Karpas-422 (cell line): ENCODE results near the gene AQP1. TPM values are rescaled to one million over a fixed set of nuclear protein-coding genes. Genes with fewer than 3 reads are reported as not detected.

Experiments used
- DNase-seq: peaks from one replicate; pipeline ENCODE4 v3.0.0-alpha.2; 2015
- H2AFZ ChIP-seq: fragments of 200-600 bp; sonication (generic); 2 replicates; pipeline ENCODE4 v1.6.1; 2014; ENCODE audit warnings: antibody characterized with exemption, low read length, mixed read lengths
- H3K27ac ChIP-seq: fragments of 200-600 bp; sonication (generic); 2 replicates; pipeline ENCODE4 v1.5.1; 2014; ENCODE audit warnings: mild to moderate bottlenecking, low read length, moderate library complexity
- H3K27me3 ChIP-seq: fragments of 200-600 bp; sonication (generic); 2 replicates; pipeline ENCODE4 v1.6.1; 2014; ENCODE audit warnings: low read length, mixed read lengths
- H3K36me3 ChIP-seq: fragments of 200-600 bp; sonication (generic); 2 replicates; pipeline ENCODE4 v1.6.1; 2014; ENCODE audit warnings: low read length, mixed read lengths; ENCODE audit not compliant: insufficient read depth
- H3K4me1 ChIP-seq: fragments of 200-600 bp; sonication (generic); 2 replicates; pipeline ENCODE4 v1.6.1; 2014; ENCODE audit warnings: mild to moderate bottlenecking, low read length, mixed read lengths
- H3K4me2 ChIP-seq: fragments of 200-600 bp; sonication (generic); 2 replicates; pipeline ENCODE4 v1.6.1; 2014; ENCODE audit warnings: low read length, low read depth, mild to moderate bottlenecking; ENCODE audit not compliant: poor library complexity, severe bottlenecking
- H3K4me3 ChIP-seq: fragments of 200-600 bp; sonication (generic); 2 replicates; pipeline ENCODE4 v1.5.1; 2014; ENCODE audit warnings: mild to moderate bottlenecking, antibody characterized with exemption, low read length, mixed read lengths
- H3K79me2 ChIP-seq: fragments of 200-600 bp; sonication (generic); 2 replicates; pipeline ENCODE4 v1.6.1; 2014; ENCODE audit warnings: mild to moderate bottlenecking, low read length, mixed read lengths
- H3K9ac ChIP-seq: fragments of 200-600 bp; sonication (generic); 2 replicates; pipeline ENCODE4 v1.6.0; 2014; ENCODE audit warnings: low read length
- H3K9me2 ChIP-seq: fragments of 200-600 bp; sonication (generic), shearing (Covaris generic); replicated peaks from 2 replicates; pipeline ENCODE4 v1.6.0; 2014; ENCODE audit warnings: mild to moderate bottlenecking, low read length, moderate library complexity; ENCODE audit not compliant: insufficient read depth
- H3K9me3 ChIP-seq: fragments of 300-700, 200-600 bp; sonication (generic); 2 replicates; pipeline ENCODE4 v1.6.1; 2014; ENCODE audit warnings: low read length, mixed read lengths
- H4K20me1 ChIP-seq: fragments of 200-600 bp; sonication (generic); 2 replicates; pipeline ENCODE4 v1.6.1; 2014; ENCODE audit warnings: mild to moderate bottlenecking, antibody characterized with exemption, low read length, low read depth; ENCODE audit not compliant: insufficient read depth
- total RNA-seq: library from RNA; depleted of rRNA; stranded (reverse); fragments of >200 nt; shearing (Covaris generic); gene quantifications from 2 replicates; pipeline ENCODE4 v1.2.3, GENCODE V29; 2014; ENCODE audit warnings: low replicate concordance

The AQP1 gene
- total RNA-seq, 1 experiment from 2014 or later, result 0.82 TPM

DNA sequence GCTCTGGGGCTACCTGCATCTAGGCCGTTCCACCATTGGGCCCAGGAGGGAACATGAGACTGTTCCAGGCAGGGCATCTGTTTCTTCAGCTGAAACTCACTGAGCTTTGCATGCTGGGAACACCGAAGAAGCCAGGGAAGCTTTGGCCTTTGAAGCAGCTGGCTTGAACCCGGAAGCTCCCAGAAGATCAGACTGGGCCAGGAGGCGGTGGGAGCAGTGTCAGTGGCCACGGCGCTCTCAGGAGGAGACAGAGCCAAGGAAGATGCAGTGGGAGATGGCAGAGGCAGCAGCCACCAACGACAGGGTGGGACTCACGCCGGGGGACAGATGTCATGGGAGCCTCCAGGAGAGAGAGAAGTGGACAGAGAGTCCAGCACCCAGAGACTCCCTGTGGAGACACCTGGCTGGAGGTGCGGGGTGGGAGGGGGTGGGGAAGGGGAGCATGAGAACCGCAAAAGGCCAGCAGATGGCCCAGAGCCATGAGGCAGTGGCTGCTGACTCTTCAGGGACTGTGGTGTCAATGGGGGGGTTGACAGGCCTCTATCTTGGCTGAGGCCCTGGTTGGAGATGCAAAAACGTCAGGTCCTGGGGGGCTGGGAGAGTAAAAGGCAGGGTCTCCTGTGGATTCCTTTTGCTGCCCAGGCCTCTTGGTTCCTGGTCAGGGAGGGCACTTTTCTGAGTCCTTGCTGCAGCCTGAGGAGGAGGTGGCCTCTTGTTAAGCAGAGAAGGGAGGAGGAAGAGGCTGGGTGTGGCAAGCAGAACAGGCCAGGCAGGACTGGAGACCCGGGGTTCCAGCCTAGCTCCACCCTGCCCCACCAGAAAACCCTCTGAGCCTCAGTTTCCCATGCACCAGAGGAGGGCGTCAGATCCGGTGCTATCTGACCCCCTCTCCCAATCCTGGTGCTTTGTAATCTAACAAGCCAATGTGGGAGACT is 6.3 kb upstream of the AQP1 start:
- Histone ChIP-seq H3K9ac (no peak overlapping the region), H3K27me3 (no peaks in the 10 kb centered on the region), H3K9me2 (no peaks in the 10 kb centered on the region), H3K9me3 (no peaks in the 10 kb centered on the region), H3K4me3 (no peak overlapping the region), H4K20me1 (no peaks in the 10 kb centered on the region), H3K79me2 (no peaks in the 10 kb centered on the region), H3K4me1 (no peaks in the 10 kb centered on the region; the same call in 1 of the 2 replicates), H2AFZ (no peak overlapping the region), H3K4me2 (no peak overlapping the region), H3K27ac (no peak overlapping the region), H3K36me3 (no peaks in the 10 kb centered on the region)
- no peak for DNase-seq

DNA sequence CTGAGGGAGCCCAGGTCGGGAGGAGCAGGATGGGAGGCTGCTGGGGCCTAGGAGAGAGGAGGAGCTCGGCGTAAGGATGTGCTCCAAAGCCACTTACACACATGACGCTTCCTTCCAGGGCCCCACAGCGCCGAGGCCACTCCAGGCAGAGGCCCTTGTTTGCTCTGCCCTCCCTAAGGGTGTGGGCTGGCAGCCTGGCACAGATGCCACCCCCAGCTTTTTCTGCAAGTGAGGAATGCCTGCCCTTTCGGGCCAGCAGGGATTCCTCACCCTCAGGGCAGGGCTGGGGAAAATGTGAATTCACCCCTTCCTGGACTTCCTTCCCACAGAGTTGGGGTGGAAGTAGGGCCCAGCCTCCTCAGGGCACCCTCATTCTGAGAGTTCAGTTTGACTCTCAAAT is 5.6 kb upstream of the AQP1 start:
- H3K36me3 ChIP-seq, result no peaks in the 10 kb centered on the region
- no peak overlapping the region for H3K4me3 ChIP-seq
- no peak for DNase-seq
- H3K9me2 ChIP-seq, result no peaks in the 10 kb centered on the region
- no peaks in the 10 kb centered on the region for H3K9me3 ChIP-seq
- H3K4me1 ChIP-seq, result no peaks in the 10 kb centered on the region; the same call in 1 of the 2 replicates
- H4K20me1 ChIP-seq, result no peaks in the 10 kb centered on the region
- H3K9ac ChIP-seq, result no peak overlapping the region
- H3K27ac ChIP-seq, result no peak overlapping the region
- H2AFZ ChIP-seq, result no peak overlapping the region
- no peaks in the 10 kb centered on the region for H3K27me3 ChIP-seq
- no peaks in the 10 kb centered on the region for H3K79me2 ChIP-seq
- no peak overlapping the region for H3K4me2 ChIP-seq

DNA sequence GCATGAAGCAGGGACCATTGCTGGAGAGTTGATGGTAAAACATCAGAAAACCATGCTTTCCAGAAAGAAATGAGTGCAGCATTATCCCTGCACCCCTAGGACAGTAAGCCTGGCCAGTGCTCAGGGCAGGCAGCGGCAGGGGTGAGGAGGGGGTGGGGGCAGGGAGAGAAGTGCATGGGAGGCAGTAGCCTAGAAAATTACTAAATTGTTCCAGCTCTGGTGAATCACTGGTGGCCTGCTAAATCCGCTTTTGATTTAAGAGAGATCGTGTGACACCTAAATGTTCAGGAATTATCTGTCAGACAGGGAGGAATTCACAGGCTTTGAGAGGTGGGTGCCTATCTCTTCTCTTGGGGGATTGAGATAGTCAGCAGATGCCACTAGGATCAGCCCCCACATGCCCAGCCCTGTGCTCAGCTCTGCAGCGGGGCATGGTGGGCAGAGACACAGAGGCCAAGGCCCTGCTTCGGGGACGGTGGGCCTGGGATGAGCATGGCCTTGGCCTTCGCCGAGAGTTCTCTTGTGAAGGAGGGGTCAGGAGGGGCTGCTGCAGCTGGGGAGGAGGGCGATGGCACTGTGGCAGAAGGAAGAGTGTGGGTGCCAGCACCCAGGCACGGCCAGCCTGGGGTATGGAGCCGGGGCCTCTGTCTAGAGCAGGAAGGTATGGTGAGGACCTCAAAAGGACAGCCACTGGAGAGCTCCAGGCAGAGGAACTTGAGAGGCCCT is 5.0 kb upstream of the AQP1 start:
- Histone ChIP-seq H3K9me2 (no peaks in the 10 kb centered on the region), H3K79me2 (no peaks in the 10 kb centered on the region), H3K27me3 (no peaks in the 10 kb centered on the region), H3K9me3 (no peaks in the 10 kb centered on the region), H3K4me3 (no peak overlapping the region), H3K4me2 (no peak overlapping the region), H4K20me1 (no peaks in the 10 kb centered on the region), H2AFZ (no peak overlapping the region), H3K4me1 (no peaks in the 10 kb centered on the region; the same call in 1 of the 2 replicates), H3K36me3 (no peaks in the 10 kb centered on the region), H3K27ac (no peak overlapping the region), H3K9ac (no peak overlapping the region)
- DNase-seq, result no peak

DNA sequence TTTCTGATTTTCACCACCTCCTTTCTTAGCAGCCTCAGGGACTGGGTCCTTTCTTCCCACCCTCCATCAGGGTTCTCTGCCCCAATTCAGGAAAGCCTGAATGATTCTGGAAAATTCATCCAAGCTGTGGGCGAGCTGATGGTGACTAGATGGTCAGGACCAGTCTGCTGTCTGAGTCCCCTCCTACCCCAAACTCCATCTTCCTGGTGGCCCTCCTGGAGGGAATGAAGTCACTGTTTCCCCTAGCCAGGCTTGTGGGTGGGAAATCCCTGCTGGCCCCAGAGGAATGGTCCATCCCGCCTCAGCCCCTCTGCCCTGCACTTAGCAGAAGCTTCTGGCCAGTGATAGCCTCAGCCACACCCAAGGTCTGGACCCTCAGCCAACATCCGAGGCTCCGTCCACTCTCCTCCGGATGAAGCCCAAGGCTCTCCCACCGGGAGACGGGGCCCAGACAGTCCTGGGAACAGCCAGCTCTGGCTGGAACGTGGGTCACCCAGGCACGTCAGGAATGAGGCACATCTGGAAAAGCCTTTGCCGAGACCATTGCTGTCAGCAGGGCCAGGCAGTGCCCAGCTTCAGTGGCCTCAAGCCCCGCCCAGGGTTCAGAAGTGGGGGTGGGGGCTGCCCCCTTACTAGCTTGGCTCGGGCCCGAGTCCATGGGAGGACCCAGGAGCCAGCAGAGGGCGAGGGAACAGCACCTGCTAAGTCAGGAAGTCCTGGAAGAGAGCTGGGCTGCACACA is 4.0 kb upstream of the AQP1 start:
- no peak for DNase-seq
- Histone ChIP-seq H3K4me2 (no peak overlapping the region), H3K27me3 (no peaks in the 10 kb centered on the region), H3K9ac (no peak overlapping the region), H4K20me1 (no peaks in the 10 kb centered on the region), H3K9me2 (no peaks in the 10 kb centered on the region), H3K79me2 (no peaks in the 10 kb centered on the region), H3K9me3 (no peaks in the 10 kb centered on the region), H2AFZ (no peak overlapping the region), H3K4me3 (no peak overlapping the region), H3K4me1 (no peaks in the 10 kb centered on the region; the same call in 1 of the 2 replicates), H3K27ac (no peak overlapping the region), H3K36me3 (no peaks in the 10 kb centered on the region)

DNA sequence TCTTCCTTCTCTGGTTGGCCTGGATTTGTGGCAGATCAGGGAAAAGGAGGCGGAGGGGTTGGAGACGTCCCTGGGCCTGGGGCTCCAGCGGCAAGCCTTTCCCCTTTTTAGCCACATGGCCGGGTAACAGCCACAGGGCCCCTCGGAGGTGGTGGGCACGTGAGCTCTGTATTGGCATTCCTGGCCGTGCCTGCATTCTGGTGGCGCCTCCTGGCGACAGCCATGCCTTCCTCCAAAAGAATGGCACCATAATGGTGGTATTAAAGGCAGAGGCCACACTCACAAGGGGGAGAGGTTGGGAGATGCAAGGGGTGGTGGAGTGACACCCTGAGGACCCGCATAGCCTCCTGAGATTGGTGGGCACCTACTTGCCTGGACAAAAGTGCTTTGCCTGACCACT is 3.0 kb upstream of the AQP1 start:
- H4K20me1 ChIP-seq, result no peaks in the 10 kb centered on the region
- no peak overlapping the region for H3K4me2 ChIP-seq
- no peaks in the 10 kb centered on the region for H3K9me3 ChIP-seq
- no peaks in the 10 kb centered on the region for H3K79me2 ChIP-seq
- no peaks in the 10 kb centered on the region; the same call in 1 of the 2 replicates for H3K4me1 ChIP-seq
- H3K4me3 ChIP-seq, result no peak overlapping the region
- no peaks in the 10 kb centered on the region for H3K9me2 ChIP-seq
- no peaks in the 10 kb centered on the region for H3K27me3 ChIP-seq
- H2AFZ ChIP-seq, result no peak overlapping the region
- DNase-seq, result peak; percentile 87
- no peaks in the 10 kb centered on the region for H3K36me3 ChIP-seq
- no peak overlapping the region for H3K9ac ChIP-seq
- no peak overlapping the region for H3K27ac ChIP-seq

DNA sequence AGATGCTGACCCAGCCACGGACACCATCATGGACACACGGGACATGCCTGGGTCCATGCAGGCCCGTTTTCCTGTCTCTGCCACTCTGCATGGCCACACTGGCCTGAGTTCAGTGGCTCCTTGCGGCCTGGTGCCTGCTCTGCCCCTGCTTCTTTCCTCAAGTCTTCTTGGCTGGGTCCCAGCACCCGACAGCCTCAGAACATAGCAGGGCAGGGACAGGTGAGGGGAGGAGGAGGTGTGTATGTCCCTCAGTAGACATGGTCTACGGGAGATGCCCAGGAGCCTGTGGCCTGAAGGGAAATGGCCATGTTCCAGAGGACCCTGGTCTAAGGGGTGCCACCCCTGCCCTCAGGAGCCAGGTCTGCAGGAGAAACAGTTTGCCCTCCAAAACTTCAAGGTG is 2.2 kb upstream of the AQP1 start:
- Histone ChIP-seq H3K4me1 (no peaks in the 10 kb centered on the region; the same call in 1 of the 2 replicates), H3K27me3 (no peaks in the 10 kb centered on the region), H3K4me3 (no peak overlapping the region), H3K36me3 (no peaks in the 10 kb centered on the region), H4K20me1 (no peaks in the 10 kb centered on the region), H3K4me2 (no peak overlapping the region), H3K9me3 (no peaks in the 10 kb centered on the region), H2AFZ (no peak overlapping the region), H3K9ac (no peak overlapping the region), H3K27ac (no peak overlapping the region), H3K9me2 (no peaks in the 10 kb centered on the region), H3K79me2 (no peaks in the 10 kb centered on the region)
- no peak for DNase-seq

DNA sequence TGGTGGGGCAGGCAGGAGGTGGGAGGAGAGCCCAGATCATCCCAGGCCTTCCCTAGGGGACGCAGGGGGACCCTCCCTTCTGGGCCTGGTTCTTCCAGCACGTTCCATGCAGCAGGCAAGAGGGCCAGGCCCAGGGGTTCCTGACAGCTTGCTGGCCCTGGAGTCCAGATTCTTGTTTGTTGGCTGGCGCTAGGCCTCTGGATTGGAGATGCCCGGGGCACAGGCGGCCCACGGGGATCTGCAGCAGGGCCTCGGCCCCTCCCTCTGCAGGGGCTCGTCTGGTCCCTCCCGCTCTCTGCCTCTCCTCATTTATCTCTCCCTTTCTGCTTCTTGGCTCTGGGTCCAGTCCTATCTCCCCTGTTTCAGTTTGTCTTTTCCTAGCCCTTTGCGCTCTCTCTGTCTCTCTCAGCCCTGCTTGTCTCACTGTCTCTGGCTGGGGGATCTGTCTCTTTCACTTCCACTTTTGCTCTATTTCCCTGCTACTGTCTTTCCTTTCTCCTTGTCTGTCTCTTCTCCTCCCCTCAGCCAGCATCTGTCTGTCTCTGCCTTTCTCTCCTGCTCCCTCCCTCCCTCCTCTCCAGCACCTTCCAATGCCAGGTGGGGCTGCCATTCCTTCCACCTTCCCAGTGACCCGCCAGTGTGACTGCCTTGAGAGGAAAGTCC is 1.1 kb upstream of the AQP1 start:
- DNase-seq, result no peak
- H3K79me2 ChIP-seq, result no peaks in the 10 kb centered on the region
- no peak overlapping the region for H3K27ac ChIP-seq
- no peaks in the 10 kb centered on the region for H4K20me1 ChIP-seq
- H3K4me1 ChIP-seq, result no peaks in the 10 kb centered on the region; the same call in 1 of the 2 replicates
- no peak overlapping the region for H2AFZ ChIP-seq
- H3K9ac ChIP-seq, result no peak overlapping the region
- no peaks in the 10 kb centered on the region for H3K9me2 ChIP-seq
- H3K27me3 ChIP-seq, result no peaks in the 10 kb centered on the region
- H3K4me3 ChIP-seq, result no peak overlapping the region
- no peak overlapping the region for H3K4me2 ChIP-seq
- H3K36me3 ChIP-seq, result no peaks in the 10 kb centered on the region
- H3K9me3 ChIP-seq, result no peaks in the 10 kb centered on the region
